Stomach (tissue), 9 donors: ENCODE data around the gene PMVK. TPM values are rescaled to one million over a fixed set of nuclear protein-coding genes. Genes with fewer than 3 reads are reported as not detected.

Experiments used
- DNase-seq, 2 donors: peaks; one replicate each; pipeline versions ENCODE4 v3.0.0 to v3.0.0-alpha.2; 2013 to 2019
- H3K27ac ChIP-seq, 5 donors: fragments of 200-600 bp in 4 of 5; sonication (generic) in 4 of 5; one replicate each; pipeline ENCODE4 v1.5.1; 2013 to 2019; ENCODE audit warnings: mild to moderate bottlenecking in 1 of 5, moderate library complexity in 1 of 5
- H3K27me3 ChIP-seq, 3 donors: fragments of 200-600 bp; sonication (generic); one replicate each; pipeline ENCODE4 v1.5.1; 2017 to 2019; ENCODE audit warnings: mixed run types in 1 of 3
- H3K36me3 ChIP-seq, 4 donors: fragments of 200-600 bp; sonication (generic); 1 replicate in 3 of 4; 2 replicates in 1 of 4; pipeline ENCODE4 v1.5.1; 2016 to 2019
- H3K4me1 ChIP-seq, 4 donors: fragments of 200-600 bp; sonication (generic); one replicate each; pipeline ENCODE4 v1.5.1; 2016 to 2019
- H3K4me3 ChIP-seq, 4 donors: fragments of 200-600 bp; sonication (generic) in 3 of 4; one replicate each; pipeline ENCODE4 v1.5.1; 2016 to 2019; ENCODE audit warnings: mild to moderate bottlenecking in 1 of 4
- H3K9me3 ChIP-seq, 4 donors: fragments of 200-600 bp; sonication (generic); one replicate each; pipeline ENCODE4 v1.5.1; 2016 to 2019
- EP300 ChIP-seq: sonication (generic); formaldehyde crosslinking; IDR thresholded peaks from one replicate; pipeline ENCODE4 v1.6.1; 2017; ENCODE audit warnings: antibody characterized with exemption
- POLR2A ChIP-seq, 4 donors: fragments of 450-650 bp; IDR thresholded peaks; one replicate each; pipeline ENCODE4 v1.6.1; 2016; ENCODE audit warnings: antibody characterized with exemption in 4 of 4, control low read depth in 2 of 4, mild to moderate bottlenecking in 1 of 4, moderate library complexity in 1 of 4
- POLR2AphosphoS5 ChIP-seq, 3 donors: sonication (generic); formaldehyde crosslinking; IDR thresholded peaks; one replicate each; pipeline ENCODE4 v1.6.1; 2016; ENCODE audit warnings: antibody characterized with exemption in 3 of 3
- WGBS, 5 donors: extraction: QIAGEN DNeasy Blood & Tissue Kit in 3 of 5; methylation state at CpG; one replicate each; pipeline versions ENCODE4 v1.1.5 to v1.1.7; 2013 to 2018; 5-methylcytosine and 5-hydroxymethylcytosine counted together
- intact Hi-C: fragments of 100-400 bp; cut with DNase I; formaldehyde crosslinking; loops from one replicate; pipeline ENCODE4 v1.15.1; 2023; ENCODE audit warnings: low total_unique reads
- polyA plus RNA-seq, 3 donors: library from polyadenylated mRNA; stranded (reverse); fragments of 200-250 nt; gene quantifications; one replicate each; pipeline ENCODE4 v1.2.3, GENCODE V29; 2013
- total RNA-seq, 5 donors: library from RNA; depleted of rRNA; stranded (reverse); fragments of >200 nt; gene quantifications; one replicate each; pipeline versions ENCODE4 v1.1.0 to v1.2.3, GENCODE V29; 2014 to 2016
- TF ChIP-seq, protein P1 (sequence below), 7 experiments: fragments of 450-650 bp in 4 of 7; fragments of 200-600 bp in 3 of 7; sonication (generic) in 3 of 7; IDR thresholded peaks; one replicate each; pipeline ENCODE4 v1.5.1; 2016 to 2019; ENCODE audit warnings: antibody characterized with exemption in 7 of 7, control low read depth in 2 of 7, mild to moderate bottlenecking in 1 of 7
- donor health status: healthy with polysubstance abuse.
- donor health status: Bipolar disorder and iron deficiency.
- donor health status: healthy.

PMVK gene
- total and polyA plus RNA-seq, 8 donors = 10.1 to 57.1 (median 41.1) TPM

DNA sequence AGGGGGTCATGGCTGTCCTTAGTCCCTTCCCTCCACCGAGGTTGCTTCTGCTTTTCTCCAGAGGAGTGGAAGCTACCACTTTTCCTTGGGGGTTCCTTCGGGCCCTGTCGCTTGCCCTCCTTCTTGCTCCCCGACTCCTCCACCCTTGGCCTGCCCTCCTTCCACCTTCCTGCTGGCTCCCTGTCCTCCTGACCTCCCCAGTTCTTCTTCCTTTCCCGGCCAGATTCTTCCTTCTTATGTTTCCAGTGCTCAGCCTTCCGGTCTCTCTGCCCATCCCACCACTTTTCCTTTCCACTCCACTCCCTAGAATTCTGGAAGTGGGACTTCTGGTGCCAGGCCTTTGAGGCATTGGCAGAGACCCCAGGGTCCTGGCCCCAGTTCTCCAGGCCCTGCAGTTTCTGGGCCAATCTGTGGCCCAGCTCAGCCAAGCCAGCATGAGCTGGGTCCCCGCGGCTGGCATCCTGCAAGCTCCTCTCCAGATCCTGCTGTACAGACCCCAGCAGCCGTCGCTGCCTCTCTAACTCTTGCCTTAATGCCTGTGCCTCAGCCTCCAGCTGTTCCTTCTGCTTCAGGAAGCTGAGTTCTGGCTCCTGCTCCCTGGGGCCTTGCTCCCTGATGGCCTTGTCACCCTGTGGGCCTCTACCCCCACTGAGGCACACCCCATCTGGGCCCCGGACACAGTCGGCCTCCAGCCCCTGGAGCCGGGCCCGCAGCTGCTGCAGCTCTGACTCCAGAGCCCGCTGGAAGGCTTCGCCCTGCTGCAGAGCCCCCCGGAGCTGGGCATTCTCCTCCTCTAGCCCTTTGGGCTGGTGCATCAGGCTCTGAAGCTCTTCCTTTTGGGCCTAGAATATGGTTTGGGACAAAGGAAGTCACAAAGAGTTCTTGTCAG lies 9.7 kb upstream of the PMVK start:
- 81 to 89% (median 85%) methylated on average over 16 to 17 of the region's 17 CpGs for WGBS, 5 donors
- intact Hi-C loops = no loop called here
- DNase-seq = no peak
- no peaks in the 10 kb centered on the region for H3K27me3 ChIP-seq
- peaks cover 33 to 64% (median 60%) of the 10 kb centered on the region in 4 donors for H3K36me3 ChIP-seq
- H3K9me3 ChIP-seq = no peaks in the 10 kb centered on the region
- peaks cover 31 to 52% (median 42%) of the 10 kb centered on the region in 4 donors for H3K4me1 ChIP-seq
- no peak for TF ChIP-seq POLR2A (IDR thresholded peaks at IDR 0.05)
- no peak for TF ChIP-seq EP300
- no peak for TF ChIP-seq POLR2AphosphoS5 (IDR thresholded peaks at IDR 0.05)
- TF ChIP-seq, protein P1, sequence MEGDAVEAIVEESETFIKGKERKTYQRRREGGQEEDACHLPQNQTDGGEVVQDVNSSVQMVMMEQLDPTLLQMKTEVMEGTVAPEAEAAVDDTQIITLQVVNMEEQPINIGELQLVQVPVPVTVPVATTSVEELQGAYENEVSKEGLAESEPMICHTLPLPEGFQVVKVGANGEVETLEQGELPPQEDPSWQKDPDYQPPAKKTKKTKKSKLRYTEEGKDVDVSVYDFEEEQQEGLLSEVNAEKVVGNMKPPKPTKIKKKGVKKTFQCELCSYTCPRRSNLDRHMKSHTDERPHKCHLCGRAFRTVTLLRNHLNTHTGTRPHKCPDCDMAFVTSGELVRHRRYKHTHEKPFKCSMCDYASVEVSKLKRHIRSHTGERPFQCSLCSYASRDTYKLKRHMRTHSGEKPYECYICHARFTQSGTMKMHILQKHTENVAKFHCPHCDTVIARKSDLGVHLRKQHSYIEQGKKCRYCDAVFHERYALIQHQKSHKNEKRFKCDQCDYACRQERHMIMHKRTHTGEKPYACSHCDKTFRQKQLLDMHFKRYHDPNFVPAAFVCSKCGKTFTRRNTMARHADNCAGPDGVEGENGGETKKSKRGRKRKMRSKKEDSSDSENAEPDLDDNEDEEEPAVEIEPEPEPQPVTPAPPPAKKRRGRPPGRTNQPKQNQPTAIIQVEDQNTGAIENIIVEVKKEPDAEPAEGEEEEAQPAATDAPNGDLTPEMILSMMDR (IDR thresholded peaks at IDR 0.05) = no peak
- H3K4me3 ChIP-seq = no peak overlapping the region
- H3K27ac ChIP-seq = no peak overlapping the region

GRCh38 chr1:154945160-154945961 lies 8.8 kb upstream of the PMVK start:
- DNase-seq = no peak
- H3K4me3 ChIP-seq = no peak overlapping the region
- peaks cover 28 to 56% (median 51%) of the 10 kb centered on the region in 4 donors for H3K36me3 ChIP-seq
- H3K4me1 ChIP-seq = peaks cover 34 to 53% (median 44%) of the 10 kb centered on the region in 4 donors
- peak overlapping the region in 2 of 5 donors; percentile 61 to 74 for H3K27ac ChIP-seq
- intact Hi-C loops = no loop called here
- no peaks in the 10 kb centered on the region for H3K9me3 ChIP-seq
- H3K27me3 ChIP-seq = no peaks in the 10 kb centered on the region
- no peak for TF ChIP-seq POLR2A (IDR thresholded peaks at IDR 0.05)
- TF ChIP-seq POLR2AphosphoS5 (IDR thresholded peaks at IDR 0.05) = no peak
- TF ChIP-seq, protein P1 (IDR thresholded peaks at IDR 0.05) = no peak
- TF ChIP-seq EP300 = no peak
- WGBS, 5 donors = 70 to 87% (median 82%) methylated on average over 9 to 15 of the region's 15 CpGs

- peak overlapping the region in 4 of 5 donors; percentile 1 to 85 (median 68) for H3K27ac ChIP-seq
- peaks cover 34 to 61% (median 48%) of the 10 kb centered on the region in 4 donors for H3K4me1 ChIP-seq
- intact Hi-C loops = no loop called here
- no peaks in the 10 kb centered on the region for H3K9me3 ChIP-seq
- H3K4me3 ChIP-seq = no peak overlapping the region
- TF ChIP-seq EP300 = no peak
- TF ChIP-seq POLR2A (IDR thresholded peaks at IDR 0.05) = no peak
- TF ChIP-seq POLR2AphosphoS5 (IDR thresholded peaks at IDR 0.05) = no peak
- TF ChIP-seq, protein P1 (IDR thresholded peaks at IDR 0.05) = no peak
- H3K27me3 ChIP-seq = no peaks in the 10 kb centered on the region
- H3K36me3 ChIP-seq = peaks cover 22 to 49% (median 45%) of the 10 kb centered on the region in 4 donors
- 20 to 41% (median 26%) methylated on average over 8 to 9 of the region's 9 CpGs for WGBS, 5 donors
- DNase-seq = peak in 1 of 2 donors; percentile 52
These were observed 8.1 kb upstream of the PMVK start for GRCh38 chr1:154944401-154945159.
